ENCODE results near the gene KIAA1671. TPM values are rescaled to one million over a fixed set of nuclear protein-coding genes. Genes with fewer than 3 reads are reported as not detected.

Gene KIAA1671
- total RNA-seq, 1 donor from 2014 or later = 11.4 TPM

DNA sequence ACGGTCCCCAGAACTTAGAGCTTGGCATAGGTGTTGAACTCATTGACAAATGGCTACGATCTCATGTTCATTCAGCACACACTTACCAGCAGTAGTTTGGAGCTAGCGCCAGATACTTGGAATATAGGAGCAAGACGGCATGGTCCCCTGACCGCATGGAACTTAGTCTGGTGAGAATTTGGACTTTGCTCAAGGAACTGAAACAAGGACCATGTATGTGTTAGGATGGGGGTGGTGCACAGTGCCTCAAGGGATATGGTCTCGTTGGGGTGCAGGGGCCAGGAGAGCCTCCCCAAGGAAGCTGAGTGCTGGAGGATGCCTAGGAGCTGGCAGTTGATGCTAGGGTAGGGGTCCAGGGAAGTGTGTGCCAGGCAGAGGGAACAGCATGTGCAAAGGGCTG is 119.2 kb downstream of the KIAA1671 start:
- peaks cover 10% of the 10 kb centered on the region for H3K36me3 Mint-ChIP-seq (ENCODE audit: low read depth)
- peak overlapping the region; percentile 95 for H3K4me3 Mint-ChIP-seq
- H3K27ac Mint-ChIP-seq = peak overlapping the region; percentile 97
- H3K27me3 Mint-ChIP-seq = no peaks in the 10 kb centered on the region
- H3K9me3 Mint-ChIP-seq = no peaks in the 10 kb centered on the region
- DNase-seq = no peak
- peaks cover 86% of the 10 kb centered on the region for H3K4me1 Mint-ChIP-seq
- intact Hi-C loops (cut with micrococcal nuclease) = loop anchor here (10.0 kb wide), 2 partner anchors 333 to 673 kb away; partner anchors contain the start of gene MYO18B

GRCh38 chr22:25072406-25072805 is 119.9 kb downstream of the KIAA1671 start:
- Mint-ChIP-seq H3K4me3 (peak overlapping the region; percentile 95), H3K27me3 (no peaks in the 10 kb centered on the region), H3K27ac (peak overlapping the region; percentile 78), H3K36me3 (ENCODE audit: low read depth) (peaks cover 10% of the 10 kb centered on the region), H3K4me1 (peaks cover 88% of the 10 kb centered on the region), H3K9me3 (no peaks in the 10 kb centered on the region)
- intact Hi-C loops (cut with micrococcal nuclease) = loop anchor here (10.0 kb wide), 2 partner anchors 332 to 672 kb away; partner anchors contain the start of gene MYO18B
- DNase-seq = no peak

GRCh38 chr22:25076336-25076735 is 123.8 kb downstream of the KIAA1671 start:
- H3K9me3 Mint-ChIP-seq = no peaks in the 10 kb centered on the region
- peak overlapping the region; percentile 79 for H3K27ac Mint-ChIP-seq
- peak; percentile 74 for DNase-seq
- H3K36me3 Mint-ChIP-seq (ENCODE audit: low read depth) = peaks cover 14% of the 10 kb centered on the region
- no peaks in the 10 kb centered on the region for H3K27me3 Mint-ChIP-seq
- H3K4me1 Mint-ChIP-seq = peaks cover 76% of the 10 kb centered on the region
- peak overlapping the region; percentile 56 for H3K4me3 Mint-ChIP-seq
- intact Hi-C loops (cut with micrococcal nuclease) = loop anchor here (1.0 to 10.0 kb wide), 5 partner anchors 10 to 668 kb away; partner anchors contain the start of gene MYO18B

DNA sequence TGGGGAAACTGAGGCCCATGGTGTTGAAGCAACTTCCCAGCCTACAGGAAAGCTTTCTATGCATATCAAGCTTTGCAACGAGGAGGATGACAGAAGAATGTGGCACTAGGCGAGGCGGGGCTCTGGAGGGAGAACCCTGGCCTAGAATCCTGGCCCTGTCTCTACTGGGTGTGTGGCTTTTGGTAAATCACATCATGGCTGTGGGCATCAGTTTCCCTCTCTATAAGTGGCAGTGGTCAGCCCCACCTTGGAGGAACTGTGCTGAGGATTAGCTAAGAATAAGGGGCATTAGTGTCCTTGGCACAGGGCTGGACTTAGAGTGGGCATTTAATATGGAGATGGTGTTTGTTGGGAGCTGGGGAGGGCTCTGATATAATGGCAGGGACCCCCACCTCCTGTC is 124.5 kb downstream of the KIAA1671 start:
- H3K27ac Mint-ChIP-seq = peak overlapping the region; percentile 79
- intact Hi-C loops (cut with micrococcal nuclease) = loop anchor here (2.0 to 10.0 kb wide), 4 partner anchors 16 to 668 kb away; partner anchors contain the start of gene MYO18B

DNA sequence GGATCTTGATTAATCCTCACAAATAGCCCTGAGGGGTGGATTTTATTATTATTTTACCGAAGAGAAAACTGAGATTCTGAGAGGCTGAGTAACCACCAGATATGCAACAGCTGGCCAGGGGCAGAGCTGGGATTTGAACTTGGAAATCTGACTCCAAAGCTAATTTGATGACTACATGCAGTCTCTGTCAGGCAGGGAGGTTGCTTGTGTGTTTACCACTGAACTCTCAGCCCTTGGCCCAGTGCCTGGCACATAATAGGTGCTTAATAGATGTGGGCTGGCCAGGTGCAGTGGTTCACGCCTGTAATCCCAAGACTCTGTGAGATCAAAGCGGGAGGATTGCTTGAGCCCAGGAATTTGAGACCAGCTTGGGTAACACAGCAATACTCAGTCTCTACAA is 125.4 kb downstream of the KIAA1671 start:
- no peak for DNase-seq
- no peaks in the 10 kb centered on the region for H3K27me3 Mint-ChIP-seq
- intact Hi-C loops (cut with micrococcal nuclease) = loop anchor here (2.0 to 10.0 kb wide), 4 partner anchors 17 to 667 kb away; partner anchors contain the start of gene MYO18B
- no peak overlapping the region for H3K4me3 Mint-ChIP-seq
- H3K36me3 Mint-ChIP-seq (ENCODE audit: low read depth) = peaks cover 20% of the 10 kb centered on the region
- no peak overlapping the region for H3K27ac Mint-ChIP-seq
- H3K9me3 Mint-ChIP-seq = no peaks in the 10 kb centered on the region
- peaks cover 75% of the 10 kb centered on the region for H3K4me1 Mint-ChIP-seq

More for the DNA sequence above, 124.5 kb downstream of the KIAA1671 start:
- H3K9me3 Mint-ChIP-seq = no peaks in the 10 kb centered on the region
- no peak for DNase-seq
- peaks cover 76% of the 10 kb centered on the region for H3K4me1 Mint-ChIP-seq
- peak overlapping the region; percentile 56 for H3K4me3 Mint-ChIP-seq
- H3K36me3 Mint-ChIP-seq (ENCODE audit: low read depth) = peaks cover 18% of the 10 kb centered on the region
- H3K27me3 Mint-ChIP-seq = no peaks in the 10 kb centered on the region

- Mint-ChIP-seq H3K36me3 (ENCODE audit: low read depth) (peaks cover 21% of the 10 kb centered on the region), H3K9me3 (no peaks in the 10 kb centered on the region), H3K4me1 (peaks cover 76% of the 10 kb centered on the region), H3K27me3 (no peaks in the 10 kb centered on the region), H3K4me3 (no peak overlapping the region), H3K27ac (peak overlapping the region; percentile 29)
- no peak for DNase-seq
- intact Hi-C loops (cut with micrococcal nuclease) = loop anchor here (5.0 to 10.0 kb wide), 3 partner anchors 326 to 666 kb away; partner anchors contain the start of gene MYO18B
These were observed 126.1 kb downstream of the KIAA1671 start for GRCh38 chr22:25078591-25078990.

GRCh38 chr22:25080855-25081254 is 128.3 kb downstream of the KIAA1671 start:
- H3K9me3 Mint-ChIP-seq = no peaks in the 10 kb centered on the region
- no peak overlapping the region for H3K27ac Mint-ChIP-seq
- no peak for DNase-seq
- H3K36me3 Mint-ChIP-seq (ENCODE audit: low read depth) = peaks cover 20% of the 10 kb centered on the region
- intact Hi-C loops (cut with micrococcal nuclease) = loop anchor here (1.0 kb wide), 2 partner anchors 91 to 121 kb away; no protein-coding TSS in a partner anchor
- H3K27me3 Mint-ChIP-seq = no peaks in the 10 kb centered on the region
- no peak overlapping the region for H3K4me3 Mint-ChIP-seq
- peaks cover 72% of the 10 kb centered on the region for H3K4me1 Mint-ChIP-seq

- peak; percentile 88 for DNase-seq
- peaks cover 72% of the 10 kb centered on the region for H3K4me1 Mint-ChIP-seq
- H3K27ac Mint-ChIP-seq = peak overlapping the region; percentile 88
These were observed 128.9 kb downstream of the KIAA1671 start for GRCh38 chr22:25081409-25081824.

GRCh38 chr22:25082096-25082495 is 129.6 kb downstream of the KIAA1671 start:
- peaks cover 20% of the 10 kb centered on the region for H3K36me3 Mint-ChIP-seq (ENCODE audit: low read depth)
- intact Hi-C loops (cut with micrococcal nuclease) = no loop called here
- H3K27me3 Mint-ChIP-seq = no peaks in the 10 kb centered on the region
- H3K9me3 Mint-ChIP-seq = no peaks in the 10 kb centered on the region
- no peak overlapping the region for H3K4me3 Mint-ChIP-seq
- peak overlapping the region; percentile 80 for H3K27ac Mint-ChIP-seq
- no peak for DNase-seq
- peaks cover 68% of the 10 kb centered on the region for H3K4me1 Mint-ChIP-seq

More at GRCh38 chr22:25081409-25081824, 128.9 kb downstream of the KIAA1671 start:
- Mint-ChIP-seq H3K4me3 (no peak overlapping the region), H3K27me3 (no peaks in the 10 kb centered on the region), H3K36me3 (ENCODE audit: low read depth) (peaks cover 20% of the 10 kb centered on the region), H3K9me3 (no peaks in the 10 kb centered on the region)
- intact Hi-C loops (cut with micrococcal nuclease) = loop anchor here (1.0 kb wide), 2 partner anchors 91 to 121 kb away; no protein-coding TSS in a partner anchor

GRCh38 chr22:25083056-25083806 is 130.7 kb downstream of the KIAA1671 start:
- peaks cover 20% of the 10 kb centered on the region for H3K36me3 Mint-ChIP-seq (ENCODE audit: low read depth)
- peaks cover 64% of the 10 kb centered on the region for H3K4me1 Mint-ChIP-seq
- DNase-seq = no peak
- intact Hi-C loops (cut with micrococcal nuclease) = no loop called here
- H3K27me3 Mint-ChIP-seq = no peaks in the 10 kb centered on the region
- H3K4me3 Mint-ChIP-seq = no peak overlapping the region
- peak overlapping the region; percentile 34 for H3K27ac Mint-ChIP-seq
- no peaks in the 10 kb centered on the region for H3K9me3 Mint-ChIP-seq

DNA sequence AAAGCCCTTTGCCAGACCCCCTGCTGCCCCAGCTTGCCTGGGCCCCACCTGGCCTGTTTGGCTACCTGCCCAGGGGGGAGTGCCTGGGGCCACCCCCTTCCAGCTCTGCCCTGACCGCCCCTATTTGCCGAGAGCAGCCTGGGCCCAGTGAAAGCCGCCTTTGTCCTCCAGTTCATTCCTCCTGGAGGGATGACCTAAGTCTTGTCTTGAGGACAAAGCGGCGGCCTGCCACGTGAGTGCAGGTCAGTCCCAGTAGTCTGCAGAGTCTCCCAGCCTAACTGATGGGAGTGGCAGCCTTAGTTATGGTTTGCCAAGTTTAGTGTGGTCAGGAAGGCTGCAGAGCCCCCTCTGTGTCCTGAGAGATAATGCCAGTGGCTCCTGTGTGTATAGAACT is 131.3 kb downstream of the KIAA1671 start:
- Mint-ChIP-seq H3K36me3 (ENCODE audit: low read depth) (peaks cover 20% of the 10 kb centered on the region), H3K27ac (no peak overlapping the region), H3K4me3 (no peak overlapping the region), H3K4me1 (peaks cover 60% of the 10 kb centered on the region), H3K9me3 (no peaks in the 10 kb centered on the region), H3K27me3 (no peaks in the 10 kb centered on the region)
- intact Hi-C loops (cut with micrococcal nuclease) = no loop called here
- DNase-seq = no peak

DNA sequence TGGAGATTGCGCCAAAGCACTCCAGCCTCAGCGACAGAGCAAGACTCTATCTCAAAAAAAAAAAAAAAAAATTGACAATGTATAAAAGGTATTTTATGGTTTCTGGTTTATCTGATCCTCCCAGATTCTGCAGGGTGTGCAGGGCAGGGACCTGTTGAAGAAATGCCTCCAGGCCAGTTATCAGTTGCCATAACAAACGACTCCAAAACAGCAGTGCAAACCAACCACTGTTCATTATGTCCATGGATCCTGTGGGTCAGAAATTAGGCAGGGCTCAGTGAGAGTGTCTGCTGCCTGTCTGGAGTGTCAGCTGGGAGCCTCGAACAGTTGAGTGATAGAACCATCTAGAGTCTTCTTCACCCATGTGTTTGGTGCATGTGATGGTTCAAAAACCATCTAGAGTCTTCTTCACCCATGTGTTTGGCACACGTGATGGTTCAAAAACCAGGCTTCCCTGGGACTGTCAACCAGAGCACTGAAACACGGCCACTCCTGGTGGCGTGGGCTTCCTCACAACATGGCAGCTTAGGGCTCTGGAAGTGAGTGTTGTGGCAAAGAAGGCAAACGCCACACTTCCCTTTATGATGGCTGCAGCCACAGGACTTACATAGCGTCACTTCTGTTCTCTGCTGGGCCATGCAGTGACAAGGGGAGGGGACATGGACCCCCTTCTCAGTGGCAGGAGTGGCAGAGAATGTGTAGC is 132.0 kb downstream of the KIAA1671 start:
- no peaks in the 10 kb centered on the region for H3K9me3 Mint-ChIP-seq
- H3K36me3 Mint-ChIP-seq (ENCODE audit: low read depth) = peaks cover 20% of the 10 kb centered on the region
- no peak for DNase-seq
- H3K4me3 Mint-ChIP-seq = no peak overlapping the region
- intact Hi-C loops (cut with micrococcal nuclease) = no loop called here
- H3K27me3 Mint-ChIP-seq = no peaks in the 10 kb centered on the region
- no peak overlapping the region for H3K27ac Mint-ChIP-seq
- H3K4me1 Mint-ChIP-seq = peaks cover 52% of the 10 kb centered on the region

- intact Hi-C loops (cut with micrococcal nuclease) = no loop called here
- H3K27me3 Mint-ChIP-seq = no peaks in the 10 kb centered on the region
- H3K27ac Mint-ChIP-seq = peak overlapping the region; percentile 80
- peaks cover 16% of the 10 kb centered on the region for H3K36me3 Mint-ChIP-seq (ENCODE audit: low read depth)
- peaks cover 48% of the 10 kb centered on the region for H3K4me1 Mint-ChIP-seq
- peak overlapping the region; percentile 63 for H3K4me3 Mint-ChIP-seq
- no peaks in the 10 kb centered on the region for H3K9me3 Mint-ChIP-seq
- DNase-seq = no peak
These were observed 132.6 kb downstream of the KIAA1671 start for GRCh38 chr22:25085156-25085555.

All from activated CD4-positive, alpha-beta T cell treated with anti-CD3 and anti-CD28 coated beads, Interleukin-2, amount 10 ng/mL, durations not matched to agents 24 days and 14 days (primary cell).